Upper lobe of left lung (tissue), 6 donors: ENCODE results near the gene MAP2K5. TPM values are rescaled to one million over a fixed set of nuclear protein-coding genes. Genes with fewer than 3 reads are reported as not detected.

ENCODE experiments used
- ATAC-seq, 2 donors: fragments of 200-7000 bp; cut with Tn5 transposase; one replicate each; pipeline ENCODE4 v1.9.1; 2022; ENCODE audit warnings: mild to moderate bottlenecking in 2 of 2, moderate library complexity in 2 of 2; ENCODE audit not compliant: low FRiP score in 2 of 2
- DNase-seq, 2 donors: peaks; one replicate each; pipeline ENCODE4 v3.0.0-alpha.2; 2019 to 2020
- H3K27ac ChIP-seq, 4 donors: fragments of 200-600 bp; sonication (generic); one replicate each; pipeline ENCODE4 v1.5.1; 2016 to 2019
- H3K27me3 ChIP-seq, 4 donors: fragments of 200-600 bp; sonication (generic); one replicate each; pipeline ENCODE4 v1.5.1; 2017 to 2019
- H3K36me3 ChIP-seq, 4 donors: fragments of 200-600 bp; sonication (generic); one replicate each; pipeline ENCODE4 v1.5.1; 2016 to 2019
- H3K4me1 ChIP-seq, 4 donors: fragments of 200-600 bp; sonication (generic); one replicate each; pipeline ENCODE4 v1.5.1; 2018 to 2019
- H3K4me3 ChIP-seq, 4 donors: fragments of 200-600 bp; sonication (generic); one replicate each; pipeline ENCODE4 v1.5.1; 2017 to 2019; ENCODE audit warnings: mild to moderate bottlenecking in 2 of 4, moderate library complexity in 1 of 4
- H3K9me3 ChIP-seq, 4 donors: fragments of 200-600 bp; sonication (generic); one replicate each; pipeline ENCODE4 v1.5.1; 2018 to 2019
- CTCF ChIP-seq, 6 experiments: fragments of 450-650 bp in 4 of 6; fragments of 200-600 bp in 2 of 6; sonication (generic) in 2 of 6; IDR thresholded peaks; one replicate each; pipeline ENCODE4 v1.5.1; 2016 to 2019; ENCODE audit warnings: antibody characterized with exemption in 6 of 6
- EP300 ChIP-seq, 4 donors: sonication (generic); formaldehyde crosslinking; IDR thresholded peaks; one replicate each; pipeline ENCODE4 v1.5.1; 2017; ENCODE audit warnings: antibody characterized with exemption in 4 of 4, control low read depth in 2 of 4
- POLR2A ChIP-seq, 4 donors: fragments of 450-650 bp; IDR thresholded peaks; one replicate each; pipeline ENCODE4 v1.5.1; 2016 to 2017; ENCODE audit warnings: antibody characterized with exemption in 4 of 4, mild to moderate bottlenecking in 2 of 4
- POLR2AphosphoS5 ChIP-seq, 2 donors: sonication (generic); formaldehyde crosslinking; IDR thresholded peaks; one replicate each; pipeline ENCODE4 v1.5.1; 2017; ENCODE audit warnings: antibody characterized with exemption in 2 of 2
- WGBS, 2 donors: methylation state at CpG; one replicate each; pipeline ENCODE4 v1.1.5; 2017 to 2018; 5-methylcytosine and 5-hydroxymethylcytosine counted together
- total RNA-seq, 6 donors: library from RNA; depleted of rRNA in 4 of 6; stranded (reverse); fragments of >200 nt in 4 of 6; gene quantifications; one replicate each; pipeline versions ENCODE4 v1.1.0 to v1.2.1, GENCODE V29; 2016 to 2021
- donor health status: DM: no; HTN: no; CAD: no; lungs with moderate emphysema.
- donor health status: DM: no; HTN: yes; CAD: no; lungs with severe emphysema.

MAP2K5 gene
- total RNA-seq, 6 donors from 2014 or later, result 7.8 to 25.6 (median 16.0) TPM

- Histone ChIP-seq H3K36me3 (peaks cover 0 to 16% (median 6%) of the 10 kb centered on the region in 4 donors), H3K27me3 (no peaks in the 10 kb centered on the region), H3K9me3 (no peaks in the 10 kb centered on the region), H3K4me3 (no peak overlapping the region), H3K27ac (no peak overlapping the region), H3K4me1 (no peaks in the 10 kb centered on the region)
- TF ChIP-seq CTCF (IDR thresholded peaks at IDR 0.05) (no peak), EP300 (IDR thresholded peaks at IDR 0.05) (no peak), POLR2AphosphoS5 (IDR thresholded peaks at IDR 0.05) (no peak), POLR2A (IDR thresholded peaks at IDR 0.05) (no peak)
- DNase-seq (peak in 1 of 2 donors; percentile 29), ATAC-seq (no peak)
- WGBS, 2 donors, result 90 to 91% methylated on average over 16 of the region's 16 CpGs
Observed at GRCh38 chr15:67805666-67806516, 263.4 kb downstream of the MAP2K5 start.

- DNase-seq, result peak in 1 of 2 donors; percentile 67
- no peaks in the 10 kb centered on the region for H3K27me3 ChIP-seq
- 95 to 98% methylated on average over 18 of the region's 18 CpGs for WGBS, 2 donors
Observed at GRCh38 chr15:67806536-67806935, 264.0 kb downstream of the MAP2K5 start.

GRCh38 chr15:67807141-67807540 is 264.6 kb downstream of the MAP2K5 start:
- Histone ChIP-seq H3K27me3 (no peaks in the 10 kb centered on the region), H3K36me3 (peaks cover 0 to 16% (median 6%) of the 10 kb centered on the region in 4 donors), H3K4me1 (no peaks in the 10 kb centered on the region), H3K27ac (no peak overlapping the region), H3K9me3 (no peaks in the 10 kb centered on the region), H3K4me3 (no peak overlapping the region)
- peak in 1 of 2 donors; percentile 20 for DNase-seq
- TF ChIP-seq CTCF (IDR thresholded peaks at IDR 0.05), result no peak
- no peak for ATAC-seq
- 96% methylated on average over 5 of the region's 5 CpGs; no CpG with 5 or more reads in 1 of the 2 donors for WGBS, 2 donors

More at GRCh38 chr15:67806536-67806935, 264.0 kb downstream of the MAP2K5 start:
- no peak for ATAC-seq
- no peak overlapping the region for H3K4me3 ChIP-seq
- no peaks in the 10 kb centered on the region for H3K4me1 ChIP-seq
- H3K36me3 ChIP-seq, result peaks cover 0 to 16% (median 6%) of the 10 kb centered on the region in 4 donors
- TF ChIP-seq POLR2A (IDR thresholded peaks at IDR 0.05) (no peak), POLR2AphosphoS5 (IDR thresholded peaks at IDR 0.05) (no peak), EP300 (IDR thresholded peaks at IDR 0.05) (no peak), CTCF (IDR thresholded peaks at IDR 0.05) (no peak)
- H3K27ac ChIP-seq, result no peak overlapping the region
- H3K9me3 ChIP-seq, result no peaks in the 10 kb centered on the region

- no peak overlapping the region for H3K4me3 ChIP-seq
- DNase-seq, result no peak
- WGBS, 2 donors, result 93% methylated on average over 7 of the region's 7 CpGs
- H3K4me1 ChIP-seq, result no peaks in the 10 kb centered on the region
- H3K9me3 ChIP-seq, result no peaks in the 10 kb centered on the region
- no peak for ATAC-seq
- H3K27me3 ChIP-seq, result no peaks in the 10 kb centered on the region
- no peak for TF ChIP-seq CTCF (IDR thresholded peaks at IDR 0.05)
- no peak for TF ChIP-seq POLR2A (IDR thresholded peaks at IDR 0.05)
- no peak for TF ChIP-seq EP300 (IDR thresholded peaks at IDR 0.05)
- TF ChIP-seq POLR2AphosphoS5 (IDR thresholded peaks at IDR 0.05), result no peak
- no peak overlapping the region for H3K27ac ChIP-seq
- peaks cover 0 to 16% (median 6%) of the 10 kb centered on the region in 4 donors for H3K36me3 ChIP-seq
Observed at GRCh38 chr15:67807836-67808235, 265.3 kb downstream of the MAP2K5 start.
